ENCODE measurements around the gene EML6. TPM values are rescaled to one million over a fixed set of nuclear protein-coding genes. Genes with fewer than 3 reads are reported as not detected.
A peak's percentile ranks its signal among the peaks of the same experiment; 100 is the strongest.

EML6 gene
- total and polyA plus RNA-seq, 2 of the 8 experiments (the other 6 are each of a cell fraction or from before 2014, with no cell fraction given), result 1.2 to 1.6 TPM

DNA sequence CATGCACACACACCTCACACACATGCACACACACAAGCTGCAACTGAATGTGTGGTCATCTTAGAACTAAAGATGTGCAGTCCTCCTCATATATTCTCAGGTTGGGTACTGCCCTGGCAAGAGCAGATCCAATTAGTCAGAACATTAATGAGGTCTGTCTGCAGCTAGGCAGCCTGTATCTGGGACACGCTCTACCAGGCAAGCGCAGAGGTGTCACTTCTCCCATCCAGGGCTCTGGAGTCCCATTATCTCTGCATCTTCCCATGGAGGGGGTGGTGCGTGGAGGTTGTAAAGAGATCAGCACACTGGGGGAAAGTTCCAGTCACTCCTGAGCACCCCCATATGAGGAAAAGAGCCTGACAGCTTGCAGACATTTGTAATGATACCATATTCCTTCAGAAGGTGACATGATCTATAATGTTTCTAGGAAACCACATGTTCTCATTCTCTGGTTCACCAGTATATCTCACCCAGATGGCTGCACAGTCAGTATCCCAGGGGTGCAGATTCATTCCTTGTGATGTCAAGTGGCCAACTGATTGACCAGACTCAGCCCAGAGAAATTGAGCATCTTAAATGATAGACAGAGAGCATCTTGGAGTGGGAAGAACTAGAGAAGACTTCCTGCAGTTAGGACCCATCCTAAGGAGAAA is 231.4 kb downstream of the EML6 start:
- H3K79me1 ChIP-seq (ENCODE audit: low read depth, low read length), result no peaks in the 10 kb centered on the region
- H2BK120ac ChIP-seq (replicated peaks; ENCODE audit: low read depth, low read length), result no peak overlapping the region
- CTCF ChIA-PET (ENCODE audit: partially characterized antibody), result interaction anchor here (1.6 kb wide), 1 partner anchor 214 kb away, joined by 4 read pairs; no protein-coding TSS in a partner anchor
- H3K79me2 ChIP-seq (ENCODE audit: control insufficient read depth in 1 of 2, insufficient read depth in 2 of 2, low read length in 2 of 2), result no peaks in the 10 kb centered on the region
- DNase-seq (ENCODE audit: low read depth in 1 of 2, low spot score in 2 of 2) (no peak), FAIRE-seq (no peak)
- no peak overlapping the region for H2AFZ ChIP-seq (ENCODE audit: low read length)
- no peak overlapping the region for H2AK5ac ChIP-seq (ENCODE audit: low read depth, low read length)
- POLR2A ChIA-PET (ENCODE audit: partially characterized antibody), result no interaction called here
- H3K9ac ChIP-seq (replicated peaks in 1 of 4; ENCODE audit: extremely low read depth in 1 of 4, low read depth in 3 of 4, low read length in 3 of 4), result no peak overlapping the region
- H3K4ac ChIP-seq (replicated peaks; ENCODE audit: insufficient read length, low read depth, low read length), result no peak overlapping the region
- H3K56ac ChIP-seq (replicated peaks; ENCODE audit: insufficient read length, low read depth, low read length), result no peak overlapping the region
- H3K27me3 ChIP-seq (replicated peaks in 1 of 4; ENCODE audit: control insufficient read depth in 3 of 4, extremely low read depth in 1 of 4, insufficient read depth in 3 of 4, low read length in 3 of 4), result no peaks in the 10 kb centered on the region
- H2BK5ac ChIP-seq (ENCODE audit: low read depth, low read length), result no peak overlapping the region
- no peaks in the 10 kb centered on the region for H3K23me2 ChIP-seq (ENCODE audit: low read depth, low read length)
- H4K91ac ChIP-seq (replicated peaks; ENCODE audit: insufficient read length, low read length), result no peak overlapping the region
- H2BK12ac ChIP-seq (ENCODE audit: low read depth, low read length), result no peak overlapping the region
- no peaks in the 10 kb centered on the region for H3K9me3 ChIP-seq (ENCODE audit: insufficient read depth in 2 of 2, low read depth in 1 of 2, low read length in 1 of 2)
- no peak overlapping the region for H3K4me2 ChIP-seq (ENCODE audit: insufficient read depth in 1 of 2, low read depth in 2 of 2, low read length in 2 of 2)
- 95% methylated on average over 3 of the region's 3 CpGs; no CpG with 5 or more reads in 1 of the 2 experiments for WGBS, 2 experiments (ENCODE audit: extremely low coverage in 1 of 2, insufficient coverage in 1 of 2, insufficient read length in 1 of 2, insufficient replicate concordance in 2 of 2, low coverage in 1 of 2, low lambda C conversion rate in 2 of 2, missing lambda C conversion rate in 1 of 2)
- H2BK15ac ChIP-seq (ENCODE audit: low read length), result no peak overlapping the region
- H4K20me1 ChIP-seq (replicated peaks in 1 of 2; ENCODE audit: control insufficient read depth in 1 of 2, insufficient read depth in 2 of 2, low read length in 2 of 2), result peaks cover 0 to 2% of the 10 kb centered on the region in 2 experiments
- peak overlapping the region; percentile 60; the same call in 1 of the 2 replicates for H4K8ac ChIP-seq (ENCODE audit: extremely low read depth, insufficient read depth, low read length)
- H2BK20ac ChIP-seq (ENCODE audit: low read length), result no peak overlapping the region
- no peak overlapping the region for H3K18ac ChIP-seq (ENCODE audit: extremely low read depth, low read length)
- no peak overlapping the region for H3K23ac ChIP-seq (ENCODE audit: insufficient read length)
- no peaks in the 10 kb centered on the region for H3K36me3 ChIP-seq (ENCODE audit: control insufficient read depth in 2 of 4, insufficient read depth in 4 of 4, low read length in 3 of 4)
- H4K5ac ChIP-seq (ENCODE audit: insufficient read length, low read depth, low read length), result no peak overlapping the region
- no peak overlapping the region for H3K27ac ChIP-seq (ENCODE audit: low read depth, low read length)
- peaks cover 2 to 7% (median 4%) of the 10 kb centered on the region in 4 experiments; a peak in 4 of 7 replicates for H3K4me1 ChIP-seq (replicated peaks in 1 of 4; ENCODE audit: control insufficient read depth in 3 of 4, insufficient read depth in 4 of 4, low read length in 3 of 4)
- no peak overlapping the region for H3K14ac ChIP-seq (ENCODE audit: insufficient read length)
- no peak overlapping the region for H3K4me3 ChIP-seq (ENCODE audit: extremely low read depth in 1 of 4, insufficient read depth in 2 of 4, low read depth in 3 of 4, low read length in 4 of 4)
- TF ChIP-seq POU5F1 (IDR thresholded peaks at IDR 0.05; ENCODE audit: low read depth, low read length), result no peak
- TF ChIP-seq ATF2 (IDR thresholded peaks at IDR 0.05; ENCODE audit: low read length), result no peak
- no peak for TF ChIP-seq ASH2L (IDR thresholded peaks at IDR 0.05; ENCODE audit: low read length)
- TF ChIP-seq SAP30 (IDR thresholded peaks at IDR 0.05; ENCODE audit: insufficient read depth, insufficient replicate concordance, low read length), result no peak
- no peak for TF ChIP-seq SP4 (IDR thresholded peaks at IDR 0.05; ENCODE audit: low read length)
- TF ChIP-seq TAF1 (IDR thresholded peaks at IDR 0.05; ENCODE audit: low read depth, low read length), result no peak
- TF ChIP-seq JUND (IDR thresholded peaks at IDR 0.05; ENCODE audit: low read length), result no peak
- TF ChIP-seq FOSL1 (IDR thresholded peaks at IDR 0.05; ENCODE audit: insufficient read depth, low read depth, low read length), result no peak
- no peak for TF ChIP-seq RBBP5 (IDR thresholded peaks at IDR 0.05; ENCODE audit: borderline replicate concordance, low read depth, low read length)
- TF ChIP-seq SIX5 (IDR thresholded peaks at IDR 0.05; ENCODE audit: low read depth, low read length), result no peak
- TF ChIP-seq EZH2 (IDR thresholded peaks at IDR 0.05; ENCODE audit: low read depth, low read length, severe bottlenecking), result no peak
- TF ChIP-seq GTF2F1 (IDR thresholded peaks at IDR 0.05; ENCODE audit: borderline replicate concordance, low read depth, low read length), result no peak
